Measurements from ENCODE around the gene RSRC1. TPM values are rescaled to one million over a fixed set of nuclear protein-coding genes. Genes with fewer than 3 reads are reported as not detected.

RSRC1 gene
- total and polyA plus RNA-seq, 10 donors, result 7.2 to 56.5 (median 33.1) TPM

GRCh38 chr3:158430968-158431367 is 321.1 kb downstream of the RSRC1 start:
- Histone ChIP-seq H3K27ac (no peak overlapping the region), H3K4me1 (no peaks in the 10 kb centered on the region), H3K9me3 (no peaks in the 10 kb centered on the region), H3K36me3 (no peaks in the 10 kb centered on the region), H3K4me3 (no peak overlapping the region), H3K27me3 (replicated peaks in 1 of 7) (no peaks in the 10 kb centered on the region)
- DNase-seq, result no peak
- intact Hi-C loops (cut with DNase I; ENCODE audit: low total_unique reads), result loop anchor here (5.0 kb wide), 1 partner anchor 814 kb away; no protein-coding TSS in a partner anchor
- no peak for TF ChIP-seq CTCF (IDR thresholded peaks at IDR 0.05 in 8 of 11, conservative IDR thresholded peaks at IDR 0.05 in 3 of 11)

GRCh38 chr3:158431829-158432228 is 321.9 kb downstream of the RSRC1 start:
- 95 to 97% (median 95%) methylated on average over 3 of the region's 3 CpGs for WGBS, 5 donors
- H3K9me3 ChIP-seq, result no peaks in the 10 kb centered on the region
- no peak overlapping the region for H3K4me3 ChIP-seq
- H3K36me3 ChIP-seq, result no peaks in the 10 kb centered on the region
- H3K27me3 ChIP-seq (replicated peaks in 1 of 7), result no peaks in the 10 kb centered on the region
- no peak overlapping the region for H3K27ac ChIP-seq
- no peak for TF ChIP-seq POLR2A (IDR thresholded peaks at IDR 0.05)
- no peak for TF ChIP-seq CTCF (IDR thresholded peaks at IDR 0.05 in 8 of 11, conservative IDR thresholded peaks at IDR 0.05 in 3 of 11)
- intact Hi-C loops (cut with DNase I; ENCODE audit: low total_unique reads), result loop anchor here (5.0 kb wide), 1 partner anchor 815 kb away; no protein-coding TSS in a partner anchor
- H3K4me1 ChIP-seq, result no peaks in the 10 kb centered on the region
- no peak for DNase-seq

GRCh38 chr3:158434412-158435038 is 324.6 kb downstream of the RSRC1 start:
- no peaks in the 10 kb centered on the region for H3K9me3 ChIP-seq
- no peaks in the 10 kb centered on the region for H3K4me1 ChIP-seq
- no peaks in the 10 kb centered on the region for H3K36me3 ChIP-seq
- no peak overlapping the region for H3K27ac ChIP-seq
- no peaks in the 10 kb centered on the region for H3K27me3 ChIP-seq (replicated peaks in 1 of 7)
- 7 to 9% (median 9%) methylated on average over 4 of the region's 4 CpGs for WGBS, 5 donors
- intact Hi-C loops (cut with DNase I; ENCODE audit: low total_unique reads), result loop anchor here (5.0 kb wide), 1 partner anchor 817 kb away; no protein-coding TSS in a partner anchor
- no peak for TF ChIP-seq POLR2AphosphoS5 (IDR thresholded peaks at IDR 0.05)
- TF ChIP-seq CTCF (IDR thresholded peaks at IDR 0.05 in 8 of 11, conservative IDR thresholded peaks at IDR 0.05 in 3 of 11), result peak in 8 of 11 experiments; percentile 37 to 66 (median 54)
- DNase-seq, result no peak
- H3K4me3 ChIP-seq, result no peak overlapping the region

GRCh38 chr3:158443632-158444031 is 333.7 kb downstream of the RSRC1 start:
- WGBS, 5 donors, result 69 to 80% (median 77%) methylated on average over 1 of the region's 1 CpG
- Histone ChIP-seq H3K27ac (no peak overlapping the region), H3K4me1 (no peaks in the 10 kb centered on the region), H3K4me3 (no peak overlapping the region), H3K36me3 (no peaks in the 10 kb centered on the region), H3K9me3 (peaks cover 0 to 5% (median 0%) of the 10 kb centered on the region in 8 donors), H3K27me3 (replicated peaks in 1 of 7) (no peaks in the 10 kb centered on the region)
- TF ChIP-seq CTCF (IDR thresholded peaks at IDR 0.05 in 8 of 11, conservative IDR thresholded peaks at IDR 0.05 in 3 of 11) (no peak), POLR2AphosphoS5 (IDR thresholded peaks at IDR 0.05) (no peak), POLR2A (IDR thresholded peaks at IDR 0.05) (no peak)
- no peak for DNase-seq
- intact Hi-C loops (cut with DNase I; ENCODE audit: low total_unique reads), result no loop called here

All from spleen (tissue), 11 donors.